ENCODE data around the gene STAMBPL1. TPM values are rescaled to one million over a fixed set of nuclear protein-coding genes. Genes with fewer than 3 reads are reported as not detected.

Gene STAMBPL1
- total RNA-seq, 1 donor from 2014 or later: 2.9 TPM

- intact Hi-C loops (cut with DNase I): no loop called here
- DNase-seq (ENCODE audit: low spot score): no peak
Observed at GRCh38 chr10:88888810-88889445, 8.9 kb downstream of the STAMBPL1 start.

- DNase-seq (ENCODE audit: low spot score): no peak
- intact Hi-C loops (cut with DNase I): no loop called here
Observed at GRCh38 chr10:88889559-88890337, 9.7 kb downstream of the STAMBPL1 start.

- intact Hi-C loops (cut with DNase I): no loop called here
- DNase-seq (ENCODE audit: low spot score): no peak
Observed at GRCh38 chr10:88890681-88891381, 10.8 kb downstream of the STAMBPL1 start.

GRCh38 chr10:88892222-88892967 is 12.3 kb downstream of the STAMBPL1 start:
- DNase-seq (ENCODE audit: low spot score): no peak
- intact Hi-C loops (cut with DNase I): no loop called here

GRCh38 chr10:88893611-88894010 is 13.6 kb downstream of the STAMBPL1 start:
- intact Hi-C loops (cut with DNase I): no loop called here
- DNase-seq (ENCODE audit: low spot score): no peak

GRCh38 chr10:88895250-88895649 is 15.2 kb downstream of the STAMBPL1 start:
- intact Hi-C loops (cut with DNase I): no loop called here

GRCh38 chr10:88896372-88896993 is 16.4 kb downstream of the STAMBPL1 start:
- no peak for DNase-seq (ENCODE audit: low spot score)
- intact Hi-C loops (cut with DNase I): no loop called here

More at GRCh38 chr10:88895250-88895649, 15.2 kb downstream of the STAMBPL1 start:
- DNase-seq (ENCODE audit: low spot score): no peak

- no peak for DNase-seq (ENCODE audit: low spot score)
- intact Hi-C loops (cut with DNase I): no loop called here
Observed at GRCh38 chr10:88896994-88897853, 17.2 kb downstream of the STAMBPL1 start.

- no peak for DNase-seq (ENCODE audit: low spot score)
- intact Hi-C loops (cut with DNase I): no loop called here
Observed at GRCh38 chr10:88898727-88899126, 18.7 kb downstream of the STAMBPL1 start.

- intact Hi-C loops (cut with DNase I): no loop called here
- no peak for DNase-seq (ENCODE audit: low spot score)
Observed at GRCh38 chr10:88899886-88900285, 19.8 kb downstream of the STAMBPL1 start.

- no peak for DNase-seq (ENCODE audit: low spot score)
- intact Hi-C loops (cut with DNase I): no loop called here
Observed at GRCh38 chr10:88901206-88901983, 21.4 kb downstream of the STAMBPL1 start.

- intact Hi-C loops (cut with DNase I): no loop called here
- DNase-seq (ENCODE audit: low spot score): no peak
Observed at GRCh38 chr10:88901984-88902789, 22.1 kb downstream of the STAMBPL1 start.

GRCh38 chr10:88903715-88904114 is 23.7 kb downstream of the STAMBPL1 start:
- intact Hi-C loops (cut with DNase I): no loop called here
- DNase-seq (ENCODE audit: low spot score): no peak

- intact Hi-C loops (cut with DNase I): no loop called here
- no peak for DNase-seq (ENCODE audit: low spot score)
Observed at GRCh38 chr10:88906921-88907320, 26.9 kb downstream of the STAMBPL1 start.

- intact Hi-C loops (cut with DNase I): no loop called here
- no peak for DNase-seq (ENCODE audit: low spot score)
Observed at GRCh38 chr10:88908194-88908593, 28.1 kb downstream of the STAMBPL1 start.

GRCh38 chr10:88911116-88911515 is 31.1 kb downstream of the STAMBPL1 start:
- DNase-seq (ENCODE audit: low spot score): no peak
- intact Hi-C loops (cut with DNase I): no loop called here

- DNase-seq (ENCODE audit: low spot score): no peak
- intact Hi-C loops (cut with DNase I): no loop called here
Observed at GRCh38 chr10:88911851-88912250, 31.8 kb downstream of the STAMBPL1 start.
